Type B pancreatic cell (in vitro differentiated cells): ENCODE measurements around the gene SIRPB1. TPM values are rescaled to one million over a fixed set of nuclear protein-coding genes. Genes with fewer than 3 reads are reported as not detected.

Experiments used
- DNase-seq: peaks from one replicate; pipeline ENCODE4 v3.0.0; 2021; ENCODE audit warnings: mixed read lengths; ENCODE audit not compliant: unreplicated experiment; ENCODE audit errors: extremely low spot score
- H3K27ac Mint-ChIP-seq: 2 replicates; pipeline ENCODE4 v1.8.0; 2021; ENCODE audit warnings: mild to moderate bottlenecking, mixed read lengths
- H3K27me3 Mint-ChIP-seq: 2 replicates; pipeline ENCODE4 v1.8.0; 2021; ENCODE audit warnings: mixed read lengths
- H3K36me3 Mint-ChIP-seq: 2 replicates; pipeline ENCODE4 v1.8.0; 2021; ENCODE audit warnings: mixed read lengths
- H3K4me1 Mint-ChIP-seq: one replicate; pipeline ENCODE4 v1.8.0; 2021; ENCODE audit warnings: mixed read lengths; ENCODE audit not compliant: unreplicated experiment
- H3K4me3 Mint-ChIP-seq: 2 replicates; pipeline ENCODE4 v1.8.0; 2021; ENCODE audit warnings: mild to moderate bottlenecking, mixed read lengths
- H3K9me3 Mint-ChIP-seq: 2 replicates; pipeline ENCODE4 v1.8.0; 2021; ENCODE audit warnings: mixed read lengths
- total RNA-seq: library from RNA; stranded (reverse); gene quantifications from 2 replicates; pipeline ENCODE4 v1.2.1, GENCODE V29; 2021; ENCODE audit warnings: low replicate concordance
- TF ChIP-seq, protein P1 (sequence below): fragments of 200-600 bp; sonication (generic); conservative IDR thresholded peaks from 2 replicates; pipeline ENCODE4 v1.5.0; 2021; ENCODE audit warnings: antibody characterized with exemption, mild to moderate bottlenecking

SIRPB1 gene
- total RNA-seq, 1 donor from 2014 or later, result 1.0 TPM

- TF ChIP-seq, protein P1, sequence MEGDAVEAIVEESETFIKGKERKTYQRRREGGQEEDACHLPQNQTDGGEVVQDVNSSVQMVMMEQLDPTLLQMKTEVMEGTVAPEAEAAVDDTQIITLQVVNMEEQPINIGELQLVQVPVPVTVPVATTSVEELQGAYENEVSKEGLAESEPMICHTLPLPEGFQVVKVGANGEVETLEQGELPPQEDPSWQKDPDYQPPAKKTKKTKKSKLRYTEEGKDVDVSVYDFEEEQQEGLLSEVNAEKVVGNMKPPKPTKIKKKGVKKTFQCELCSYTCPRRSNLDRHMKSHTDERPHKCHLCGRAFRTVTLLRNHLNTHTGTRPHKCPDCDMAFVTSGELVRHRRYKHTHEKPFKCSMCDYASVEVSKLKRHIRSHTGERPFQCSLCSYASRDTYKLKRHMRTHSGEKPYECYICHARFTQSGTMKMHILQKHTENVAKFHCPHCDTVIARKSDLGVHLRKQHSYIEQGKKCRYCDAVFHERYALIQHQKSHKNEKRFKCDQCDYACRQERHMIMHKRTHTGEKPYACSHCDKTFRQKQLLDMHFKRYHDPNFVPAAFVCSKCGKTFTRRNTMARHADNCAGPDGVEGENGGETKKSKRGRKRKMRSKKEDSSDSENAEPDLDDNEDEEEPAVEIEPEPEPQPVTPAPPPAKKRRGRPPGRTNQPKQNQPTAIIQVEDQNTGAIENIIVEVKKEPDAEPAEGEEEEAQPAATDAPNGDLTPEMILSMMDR, result no peak
- Mint-ChIP-seq H3K4me3 (no peak overlapping the region), H3K27me3 (peaks cover 23% of the 10 kb centered on the region), H3K27ac (no peak overlapping the region), H3K4me1 (no peaks in the 10 kb centered on the region), H3K9me3 (no peaks in the 10 kb centered on the region), H3K36me3 (no peaks in the 10 kb centered on the region)
- no peak for DNase-seq
Measured at GRCh38 chr20:1625083-1625690, 5.4 kb upstream of the SIRPB1 start.

DNA sequence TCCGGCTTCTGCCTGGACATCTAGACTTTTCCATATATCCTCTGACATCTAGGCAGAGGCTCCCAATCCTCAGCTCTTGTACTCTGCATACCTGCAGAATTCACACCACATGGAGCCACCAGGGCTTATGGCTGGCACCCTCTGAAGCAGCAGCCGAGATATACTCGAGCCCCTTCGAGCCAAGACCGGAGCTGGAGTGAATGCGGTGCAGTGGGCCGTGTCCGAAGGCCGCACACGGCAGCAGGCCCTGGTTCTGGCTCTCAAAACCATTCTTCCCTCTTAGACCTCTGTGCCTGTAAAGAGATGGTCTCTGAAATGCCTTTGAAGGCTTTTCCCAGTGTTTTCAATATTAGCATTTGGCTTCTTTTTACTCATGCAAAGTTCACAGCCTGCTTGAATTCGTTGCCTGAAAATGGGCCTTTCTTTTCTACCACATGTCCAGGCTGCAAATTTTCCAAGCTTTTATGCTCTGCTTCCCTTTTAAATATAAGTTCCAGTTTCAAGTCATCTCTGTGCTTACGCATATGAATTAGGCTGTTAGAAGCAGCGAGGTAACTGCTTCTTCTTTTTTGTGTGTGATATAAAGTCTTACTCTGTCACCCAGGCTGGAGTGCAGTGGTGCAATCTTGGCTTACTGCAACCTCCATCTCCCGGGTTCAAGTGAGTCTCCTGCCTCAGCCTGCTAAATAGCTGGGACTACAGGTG lies 3.8 kb upstream of the SIRPB1 start:
- no peak for DNase-seq
- Mint-ChIP-seq H3K9me3 (peaks cover 4% of the 10 kb centered on the region), H3K4me3 (no peak overlapping the region), H3K27ac (no peak overlapping the region), H3K36me3 (no peaks in the 10 kb centered on the region), H3K4me1 (no peaks in the 10 kb centered on the region), H3K27me3 (peaks cover 16% of the 10 kb centered on the region)
- TF ChIP-seq, protein P1, result no peak

GRCh38 chr20:1622450-1622849 lies 2.6 kb upstream of the SIRPB1 start:
- no peak for DNase-seq
- TF ChIP-seq, protein P1, result no peak
- no peaks in the 10 kb centered on the region for H3K36me3 Mint-ChIP-seq
- H3K27ac Mint-ChIP-seq, result no peak overlapping the region
- H3K4me1 Mint-ChIP-seq, result no peaks in the 10 kb centered on the region
- H3K4me3 Mint-ChIP-seq, result no peak overlapping the region
- H3K9me3 Mint-ChIP-seq, result peaks cover 5% of the 10 kb centered on the region
- H3K27me3 Mint-ChIP-seq, result peaks cover 7% of the 10 kb centered on the region

- Mint-ChIP-seq H3K9me3 (peaks cover 5% of the 10 kb centered on the region), H3K27ac (no peak overlapping the region), H3K36me3 (no peaks in the 10 kb centered on the region)
Measured at GRCh38 chr20:1621316-1621715, 1.5 kb upstream of the SIRPB1 start.

GRCh38 chr20:1618954-1619540 lies 762 bp downstream of the SIRPB1 start:
- Mint-ChIP-seq H3K9me3 (peaks cover 5% of the 10 kb centered on the region), H3K27ac (no peak overlapping the region), H3K4me3 (no peak overlapping the region), H3K4me1 (no peaks in the 10 kb centered on the region), H3K27me3 (peaks cover 8% of the 10 kb centered on the region), H3K36me3 (no peaks in the 10 kb centered on the region)
- TF ChIP-seq, protein P1, result no peak
- DNase-seq, result no peak

More at GRCh38 chr20:1621316-1621715, 1.5 kb upstream of the SIRPB1 start:
- H3K4me3 Mint-ChIP-seq, result no peak overlapping the region
- TF ChIP-seq, protein P1, result no peak
- no peaks in the 10 kb centered on the region for H3K4me1 Mint-ChIP-seq
- no peak for DNase-seq
- H3K27me3 Mint-ChIP-seq, result peaks cover 7% of the 10 kb centered on the region
